Subcutaneous abdominal adipose tissue (tissue), 5 donors: ENCODE results near the gene FARP2.

Experiments
- H3K27ac ChIP-seq: one replicate; pipeline ENCODE4 v1.7.0; 2013; ENCODE audit warnings: low read depth, mild to moderate bottlenecking, inconsistent platforms, low read length, moderate library complexity
- H3K27me3 ChIP-seq, 5 donors: one replicate each; pipeline ENCODE4 v1.7.0; 2013; ENCODE audit warnings: low read length in 5 of 5, inconsistent platforms in 1 of 5; ENCODE audit not compliant: control insufficient read depth in 5 of 5, insufficient read depth in 4 of 5
- H3K36me3 ChIP-seq, 5 donors: one replicate each; pipeline ENCODE4 v1.7.0; 2013; ENCODE audit warnings: low read length in 5 of 5; ENCODE audit not compliant: control insufficient read depth in 5 of 5, insufficient read depth in 5 of 5
- H3K4me1 ChIP-seq, 5 donors: one replicate each; pipeline ENCODE4 v1.7.0; 2013; ENCODE audit warnings: low read length in 5 of 5, mild to moderate bottlenecking in 3 of 5, moderate library complexity in 1 of 5; ENCODE audit not compliant: control insufficient read depth in 5 of 5, insufficient read depth in 5 of 5
- H3K4me3 ChIP-seq, 5 donors: one replicate each; pipeline ENCODE4 v1.7.0; 2013; ENCODE audit warnings: low read length in 5 of 5, low read depth in 1 of 5
- H3K9ac ChIP-seq, 5 donors: one replicate each; pipeline ENCODE4 v1.7.0; 2013; ENCODE audit warnings: low read length in 5 of 5, mild to moderate bottlenecking in 4 of 5, moderate library complexity in 3 of 5
- H3K9me3 ChIP-seq, 5 donors: one replicate each; pipeline ENCODE4 v1.7.0; 2013; ENCODE audit warnings: low read length in 5 of 5; ENCODE audit not compliant: control insufficient read depth in 5 of 5
- donor health status: healthy.
- donor health status: healthy.
- donor health status: healthy.
- donor health status: healthy.
- donor health status: healthy.

The FARP2 gene

DNA sequence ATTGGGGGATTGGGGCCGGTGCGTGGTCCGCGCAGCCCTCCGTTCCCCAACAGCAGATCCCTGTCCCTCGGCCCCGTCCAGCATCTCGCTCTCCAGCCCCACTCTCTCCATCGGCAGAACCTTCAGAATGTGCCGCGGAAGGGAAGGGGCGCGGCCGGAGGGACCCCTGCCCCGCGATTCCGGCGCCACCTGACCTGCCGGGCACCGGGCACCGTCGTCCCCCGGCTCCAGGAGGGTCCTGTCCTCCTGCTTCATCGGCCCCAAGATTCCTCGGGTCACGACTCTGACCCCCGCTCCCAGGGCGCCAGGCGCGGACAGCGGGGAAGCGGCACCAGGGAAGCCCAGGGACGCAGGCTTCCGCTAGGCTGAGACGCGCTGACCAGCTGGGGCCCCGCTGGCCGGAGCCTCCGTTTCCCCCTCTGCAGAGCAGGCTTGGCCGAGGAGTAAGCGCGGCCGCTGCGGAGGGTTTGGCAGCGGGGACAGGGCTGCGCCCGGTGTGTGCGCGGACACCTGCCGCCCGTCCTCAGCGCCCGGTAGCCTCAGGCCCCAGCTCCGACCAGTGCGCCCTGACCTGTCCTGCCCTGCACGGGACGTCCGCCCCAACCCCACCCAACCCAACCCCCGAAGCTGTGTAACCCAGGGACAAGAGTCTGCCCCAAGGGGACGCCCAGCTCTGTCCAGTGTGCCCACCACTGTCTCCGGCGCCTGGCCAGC lies 185.6 kb downstream of the FARP2 start:
- Histone ChIP-seq H3K36me3 (no peaks in the 10 kb centered on the region), H3K9me3 (no peaks in the 10 kb centered on the region), H3K27me3 (peaks cover 0 to 4% (median 0%) of the 10 kb centered on the region in 5 donors), H3K4me3 (peak overlapping the region in 4 of 5 donors; percentile 17 to 59 (median 30)), H3K27ac (no peak overlapping the region), H3K9ac (no peak overlapping the region), H3K4me1 (peaks cover 0 to 32% (median 28%) of the 10 kb centered on the region in 5 donors)

DNA sequence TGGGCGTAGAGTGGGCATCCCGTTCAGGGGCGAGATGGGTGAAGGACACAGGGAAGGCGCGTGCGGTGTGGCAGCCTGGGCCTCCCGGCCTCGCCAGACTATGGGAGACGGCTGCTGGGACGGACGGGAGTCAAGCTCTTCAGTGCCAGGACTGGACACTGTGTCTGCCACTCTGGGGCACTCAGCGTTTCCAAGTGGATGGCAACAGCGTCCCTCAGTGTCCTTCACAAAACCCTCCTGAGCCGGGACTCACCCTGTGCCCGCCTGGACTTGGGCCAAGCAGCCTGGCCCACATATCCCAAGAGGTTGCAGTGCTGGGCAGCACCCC lies 186.2 kb downstream of the FARP2 start:
- H3K27ac ChIP-seq = no peak overlapping the region
- H3K36me3 ChIP-seq = no peaks in the 10 kb centered on the region
- peaks cover 5 to 38% (median 34%) of the 10 kb centered on the region in 5 donors for H3K4me1 ChIP-seq
- no peak overlapping the region for H3K9ac ChIP-seq
- peaks cover 0 to 4% (median 0%) of the 10 kb centered on the region in 5 donors for H3K27me3 ChIP-seq
- H3K4me3 ChIP-seq = peak overlapping the region in 1 of 5 donors; percentile 59
- H3K9me3 ChIP-seq = no peaks in the 10 kb centered on the region
